GM10266 (cell line): ENCODE results near the gene SLC8B1.

Experiments
- DNase-seq: peaks from one replicate; pipeline ENCODE4 v3.0.0; 2012; ENCODE audit errors: extremely low spot score
- CTCF ChIP-seq: IDR thresholded peaks from 2 replicates; pipeline ENCODE4 v1.5.1; 2012; ENCODE audit warnings: mild to moderate bottlenecking, low read depth; ENCODE audit not compliant: control insufficient read depth, insufficient read depth; ENCODE audit errors: missing control alignments

The SLC8B1 gene

GRCh38 chr12:113351089-113351488 is 16.2 kb upstream of the SLC8B1 start:
- no peak for DNase-seq
- TF ChIP-seq CTCF, result no peak

- TF ChIP-seq CTCF, result no peak
- DNase-seq, result no peak
These were observed 14.1 kb upstream of the SLC8B1 start for GRCh38 chr12:113348849-113349536.

GRCh38 chr12:113347892-113348291 is 13.0 kb upstream of the SLC8B1 start:
- DNase-seq, result no peak
- TF ChIP-seq CTCF, result no peak

- no peak for DNase-seq
- peak; percentile 2 for TF ChIP-seq CTCF
These were observed 12.2 kb upstream of the SLC8B1 start for GRCh38 chr12:113347107-113347506.

- no peak for TF ChIP-seq CTCF
- no peak for DNase-seq
These were observed 11.4 kb upstream of the SLC8B1 start for GRCh38 chr12:113346353-113346752.

GRCh38 chr12:113345318-113345717 is 10.4 kb upstream of the SLC8B1 start:
- TF ChIP-seq CTCF, result no peak

GRCh38 chr12:113341535-113341934 is 6.6 kb upstream of the SLC8B1 start:
- no peak for TF ChIP-seq CTCF
- no peak for DNase-seq

More at GRCh38 chr12:113345318-113345717, 10.4 kb upstream of the SLC8B1 start:
- no peak for DNase-seq
